Vagina (tissue), 2 donors: ENCODE data around the gene CD70. TPM values are rescaled to one million over a fixed set of nuclear protein-coding genes. Genes with fewer than 3 reads are reported as not detected.
"Not testable (repeated sequence)": the region's sequence is repeated elsewhere in the genome, so short reads cannot be mapped to it uniquely, and the experiment has no call there.

ENCODE experiments used
- DNase-seq, 2 donors: peaks; one replicate each; pipeline ENCODE4 v3.0.0-alpha.2; 2017; ENCODE audit errors: extremely low spot score in 2 of 2
- H3K27ac ChIP-seq: fragments of 200-600 bp; sonication (generic); one replicate; pipeline ENCODE4 v1.5.1; 2019
- H3K27me3 ChIP-seq: fragments of 200-600 bp; sonication (generic); one replicate; pipeline ENCODE4 v1.5.1; 2019
- H3K36me3 ChIP-seq, 2 donors: fragments of 200-600 bp; sonication (generic); one replicate each; pipeline ENCODE4 v1.5.1; 2017 to 2019
- H3K4me1 ChIP-seq: fragments of 200-600 bp; sonication (generic); one replicate; pipeline ENCODE4 v1.5.1; 2019
- H3K4me3 ChIP-seq, 2 donors: fragments of 200-600 bp; sonication (generic); 1 replicate in 1 of 2; 2 replicates in 1 of 2; pipeline ENCODE4 v1.5.1; 2016 to 2019
- H3K9me3 ChIP-seq: fragments of 200-600 bp; sonication (generic); one replicate; pipeline ENCODE4 v1.5.1; 2019
- CTCF ChIP-seq, 3 experiments: fragments of 450-650 bp in 2 of 3; fragments of 200-600 bp in 1 of 3; sonication (generic) in 1 of 3; IDR thresholded peaks; one replicate each; pipeline ENCODE4 v1.5.1; 2017 to 2019; ENCODE audit warnings: antibody characterized with exemption in 3 of 3, mild to moderate bottlenecking in 2 of 3, moderate library complexity in 2 of 3
- POLR2A ChIP-seq, 2 donors: fragments of 450-650 bp; IDR thresholded peaks; one replicate each; pipeline ENCODE4 v1.6.1; 2017; ENCODE audit warnings: antibody characterized with exemption in 2 of 2, mild to moderate bottlenecking in 2 of 2, moderate library complexity in 2 of 2
- POLR2AphosphoS5 ChIP-seq, 2 donors: sonication (generic); formaldehyde crosslinking; IDR thresholded peaks; one replicate each; pipeline ENCODE4 v1.9.0; 2017; ENCODE audit warnings: antibody characterized with exemption in 2 of 2, mild to moderate bottlenecking in 2 of 2, low read depth in 1 of 2; ENCODE audit not compliant: insufficient read depth in 1 of 2
- intact Hi-C: fragments of 100-400 bp; cut with DNase I; formaldehyde crosslinking; loops from one replicate; pipeline ENCODE4 v1.15.1; 2023
- total RNA-seq: library from RNA; depleted of rRNA; stranded (reverse); fragments of >200 nt; gene quantifications from one replicate; pipeline ENCODE4 v1.2.3, GENCODE V29; 2016

The CD70 gene
- total RNA-seq, 1 donor from 2014 or later = not detected

- no peaks in the 10 kb centered on the region for H3K9me3 ChIP-seq
- H3K27me3 ChIP-seq = no peaks in the 10 kb centered on the region
- intact Hi-C loops = no loop called here
- no peak for DNase-seq
- H3K4me3 ChIP-seq = no peak overlapping the region
- no peak for TF ChIP-seq POLR2A (IDR thresholded peaks at IDR 0.05)
- no peak for TF ChIP-seq CTCF (IDR thresholded peaks at IDR 0.05)
- TF ChIP-seq POLR2AphosphoS5 (IDR thresholded peaks at IDR 0.05; ENCODE audit: insufficient read depth in 1 of 2, low read depth in 1 of 2) = no peak
- H3K36me3 ChIP-seq = no peaks in the 10 kb centered on the region
- no peaks in the 10 kb centered on the region for H3K4me1 ChIP-seq
- H3K27ac ChIP-seq = no peak overlapping the region
Measured at GRCh38 chr19:6608940-6609339, 18.0 kb upstream of the CD70 start.

- DNase-seq, H3K36me3 ChIP-seq, H3K4me1 ChIP-seq, H3K27ac ChIP-seq, intact Hi-C loops, H3K4me3 ChIP-seq, H3K9me3 ChIP-seq, H3K27me3 ChIP-seq: not testable (repeated sequence)
Measured at GRCh38 chr19:6608146-6608545, 17.2 kb upstream of the CD70 start.

- H3K36me3 ChIP-seq, H3K27ac ChIP-seq, H3K4me1 ChIP-seq, H3K4me3 ChIP-seq, DNase-seq, intact Hi-C loops, H3K27me3 ChIP-seq, H3K9me3 ChIP-seq: not testable (repeated sequence)
Measured at GRCh38 chr19:6606276-6607070, 15.5 kb upstream of the CD70 start.

DNA sequence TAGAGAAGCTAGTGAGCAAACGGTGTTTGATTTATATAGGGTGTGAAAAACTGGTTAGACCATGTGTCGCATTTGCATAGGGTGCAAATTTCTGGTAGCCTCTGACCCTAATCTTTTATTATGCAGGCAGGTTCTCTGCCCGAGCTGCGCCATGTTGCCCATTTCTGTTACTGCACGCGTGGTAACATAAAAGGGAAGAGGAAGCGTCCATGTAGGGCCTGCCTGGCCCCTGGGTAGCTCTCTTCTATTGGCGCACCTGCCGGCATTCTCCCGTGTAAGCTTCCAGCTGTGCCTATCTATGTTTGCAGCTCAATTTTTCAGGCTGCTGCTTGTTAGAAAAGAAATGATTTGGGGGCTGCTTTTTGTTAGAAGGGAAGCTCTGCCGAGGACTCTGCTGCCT, 14.0 kb upstream of the CD70 start:
- DNase-seq = no peak
- Histone ChIP-seq H3K4me3 (no peak overlapping the region), H3K27ac (no peak overlapping the region), H3K9me3 (no peaks in the 10 kb centered on the region), H3K27me3 (no peaks in the 10 kb centered on the region), H3K36me3 (no peaks in the 10 kb centered on the region), H3K4me1 (no peaks in the 10 kb centered on the region)
- intact Hi-C loops = no loop called here
- TF ChIP-seq POLR2A (IDR thresholded peaks at IDR 0.05) = no peak

DNA sequence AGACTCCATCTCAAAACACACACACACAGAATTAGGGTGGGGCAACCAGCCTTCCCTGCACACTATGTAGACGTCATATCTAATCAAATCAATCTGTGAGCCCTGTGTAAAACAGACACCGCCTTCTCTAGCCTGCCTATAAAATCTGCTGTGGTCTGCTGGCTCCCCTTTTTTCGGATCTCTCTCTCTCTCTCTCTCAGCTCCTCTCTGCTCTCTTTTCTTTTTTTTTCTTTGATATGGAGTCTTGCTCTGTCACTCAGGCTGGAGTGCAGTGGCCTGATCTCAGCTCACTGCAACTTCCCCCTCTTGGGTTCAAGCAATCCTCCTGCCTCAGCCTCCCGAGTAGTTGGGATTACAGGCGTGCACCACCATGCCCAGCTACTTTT, 11.8 kb upstream of the CD70 start:
- no peak for TF ChIP-seq POLR2AphosphoS5 (IDR thresholded peaks at IDR 0.05; ENCODE audit: insufficient read depth in 1 of 2, low read depth in 1 of 2)
- TF ChIP-seq CTCF (IDR thresholded peaks at IDR 0.05) = no peak
- TF ChIP-seq POLR2A (IDR thresholded peaks at IDR 0.05) = no peak
- intact Hi-C loops = no loop called here
- H3K4me3 ChIP-seq = no peak overlapping the region
- no peak for DNase-seq
- H3K4me1 ChIP-seq = no peaks in the 10 kb centered on the region
- no peak overlapping the region for H3K27ac ChIP-seq
- H3K9me3 ChIP-seq = no peaks in the 10 kb centered on the region
- H3K27me3 ChIP-seq = no peaks in the 10 kb centered on the region
- no peaks in the 10 kb centered on the region for H3K36me3 ChIP-seq

DNA sequence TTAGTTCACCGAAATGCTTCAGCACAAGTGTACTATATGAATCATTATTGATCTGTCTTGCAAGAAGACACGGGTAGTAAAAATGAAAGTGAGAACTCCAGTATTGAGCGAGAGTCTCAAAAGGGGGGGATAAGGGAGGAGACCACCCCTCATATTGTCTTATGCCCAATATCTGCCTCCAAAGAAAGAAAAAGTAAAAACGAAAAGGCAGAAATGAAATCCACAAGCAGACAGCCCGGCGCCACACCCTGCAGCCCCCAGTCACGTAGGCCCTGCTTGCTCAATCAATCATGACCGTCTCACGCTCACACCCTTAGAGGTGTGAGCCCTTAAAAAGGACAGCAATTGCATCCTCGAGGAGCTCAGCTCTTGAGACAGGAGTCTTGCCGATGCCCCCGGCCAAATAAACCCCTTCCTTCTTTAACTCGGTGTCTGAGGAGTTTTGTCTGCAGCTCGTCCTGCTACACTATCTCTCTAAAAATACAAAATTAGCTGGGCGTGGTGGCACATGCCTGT, 10.6 kb upstream of the CD70 start:
- H3K4me1 ChIP-seq, DNase-seq, H3K27ac ChIP-seq, H3K4me3 ChIP-seq, H3K9me3 ChIP-seq, H3K27me3 ChIP-seq, H3K36me3 ChIP-seq, intact Hi-C loops: not testable (repeated sequence)

DNA sequence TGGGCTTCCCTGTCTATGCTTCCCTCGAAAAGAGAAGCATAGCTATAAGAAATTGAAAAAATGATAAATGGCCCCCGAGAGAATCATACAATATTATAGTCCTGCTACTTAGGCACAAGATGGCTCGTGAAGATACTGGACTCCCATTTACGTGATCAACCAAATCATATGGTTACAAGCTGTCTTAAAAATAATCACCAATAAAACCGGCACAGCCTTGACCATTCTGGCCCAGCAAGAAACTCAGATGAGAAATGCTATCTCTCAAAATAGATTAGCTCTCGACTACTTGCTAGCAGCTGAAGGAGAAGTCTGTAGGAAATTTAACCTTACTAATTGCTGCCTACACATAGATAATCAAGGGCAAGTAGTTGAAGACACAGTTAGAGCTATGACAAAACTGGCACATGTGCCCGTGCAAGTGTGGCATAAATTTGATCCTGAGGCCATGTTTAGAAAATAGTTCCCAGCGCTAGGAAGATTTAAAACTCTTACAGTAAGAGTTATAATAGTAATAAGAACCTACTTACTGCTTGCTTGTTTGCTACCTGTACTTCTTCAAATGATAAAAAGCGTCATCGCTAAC, 10.1 kb upstream of the CD70 start:
- H3K27me3 ChIP-seq, DNase-seq, H3K4me1 ChIP-seq, intact Hi-C loops, H3K4me3 ChIP-seq, H3K36me3 ChIP-seq, H3K27ac ChIP-seq, H3K9me3 ChIP-seq: not testable (repeated sequence)
